HG02938 (cell line): Measurements from ENCODE around the gene BACH1.

Experiments used
- ATAC-seq: cut with Tn5 transposase; IDR thresholded peaks from one replicate; pipeline ENCODE4 v1.9.1; 2021; ENCODE audit warnings: mild to moderate bottlenecking, moderate library complexity; ENCODE audit not compliant: unreplicated experiment

The BACH1 gene

DNA sequence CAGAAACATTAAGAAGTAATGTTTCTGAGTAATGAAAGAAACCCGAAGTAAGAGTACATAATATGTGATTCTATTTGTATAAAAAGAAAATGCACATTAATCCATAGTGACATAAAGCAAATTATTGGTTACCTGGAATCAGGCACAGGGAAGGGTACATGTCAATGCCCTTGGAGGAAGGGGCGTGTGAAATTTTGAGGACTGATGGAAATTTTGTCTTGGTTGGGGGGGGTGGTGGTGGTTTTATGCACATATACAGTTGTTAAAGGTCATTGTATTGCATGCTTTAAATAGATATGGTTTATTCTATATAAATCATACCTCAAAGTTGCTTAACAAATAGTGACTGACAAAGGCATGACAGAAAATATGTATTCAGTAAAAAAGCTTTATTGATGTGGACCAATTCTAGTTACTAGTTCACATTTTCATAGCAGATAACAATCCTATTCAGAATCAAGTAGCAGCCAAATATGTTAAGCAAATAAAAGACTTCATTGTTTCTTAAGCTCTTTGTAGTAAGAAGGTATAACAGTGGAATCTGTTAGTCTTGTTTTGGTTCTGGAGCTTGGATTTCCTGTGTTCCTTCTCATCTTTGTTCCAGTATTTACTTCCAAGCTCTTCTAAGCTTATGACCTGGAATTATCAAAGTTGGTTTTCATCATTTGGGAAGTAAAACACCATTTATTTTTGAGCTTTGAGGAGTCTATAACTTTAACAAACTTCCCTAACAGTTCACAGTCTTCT is 15.1 kb downstream of the BACH1 start:
- ATAC-seq = no peak

DNA sequence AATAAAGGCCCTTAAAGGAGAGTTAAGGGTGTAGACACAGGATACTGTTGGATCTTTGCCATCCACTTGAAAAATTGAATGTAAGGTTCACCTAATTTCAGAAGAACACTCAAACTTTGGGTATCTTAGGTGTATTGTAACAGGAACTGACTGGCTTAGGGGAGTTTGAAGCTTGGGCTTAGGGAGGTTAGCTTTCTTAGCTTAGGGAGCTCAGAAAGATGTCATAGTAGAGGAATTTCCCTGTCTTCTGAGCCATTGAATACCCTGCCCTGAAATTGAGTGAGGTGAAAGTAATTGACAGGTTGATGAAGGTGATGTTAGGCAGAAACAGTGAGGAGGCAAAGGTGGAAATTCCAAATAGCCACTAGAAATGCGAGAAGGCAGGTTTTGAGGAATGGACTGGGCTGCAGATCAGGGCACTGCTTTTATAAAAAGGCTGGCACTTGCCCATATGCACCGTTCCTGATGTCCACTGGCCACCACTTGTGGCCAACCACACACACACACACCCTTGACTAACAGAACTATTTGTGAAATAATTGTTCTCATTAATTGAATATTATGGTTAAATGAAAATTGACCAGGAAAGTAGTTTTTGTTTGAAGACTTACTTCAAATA is 16.5 kb downstream of the BACH1 start:
- ATAC-seq = no peak

DNA sequence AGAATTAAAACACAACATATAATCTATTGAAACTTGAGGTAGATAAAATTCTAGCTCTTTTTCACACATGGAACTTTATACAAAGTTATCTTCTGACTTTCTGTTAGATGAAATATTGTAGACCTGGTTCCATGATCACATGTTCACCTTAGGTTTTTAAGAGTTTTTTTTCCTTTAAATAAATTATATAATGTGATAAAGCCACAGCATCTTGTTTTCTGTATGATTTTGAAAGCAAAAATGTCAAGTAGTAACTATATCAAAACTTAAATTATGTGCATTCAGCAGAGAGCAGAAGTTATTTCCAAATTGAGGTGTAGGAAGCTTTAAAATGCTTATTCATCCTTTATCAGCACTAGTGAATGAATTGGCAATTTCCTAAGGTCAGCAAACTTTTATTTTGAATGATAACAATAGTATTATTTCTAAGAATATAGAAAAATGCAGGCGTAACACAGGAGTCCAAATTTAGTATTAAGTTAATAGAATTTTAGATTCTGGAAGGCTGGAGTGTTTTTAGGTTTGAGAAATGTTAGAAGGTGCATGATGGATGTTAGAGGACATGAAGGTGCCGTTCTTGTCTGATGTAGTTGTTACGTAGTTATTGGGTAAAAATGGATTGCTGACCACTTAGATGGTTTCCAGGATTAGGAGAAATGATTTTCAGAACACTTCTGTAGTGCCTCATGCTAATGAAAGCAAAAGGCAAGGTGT is 17.5 kb downstream of the BACH1 start:
- ATAC-seq = no peak

DNA sequence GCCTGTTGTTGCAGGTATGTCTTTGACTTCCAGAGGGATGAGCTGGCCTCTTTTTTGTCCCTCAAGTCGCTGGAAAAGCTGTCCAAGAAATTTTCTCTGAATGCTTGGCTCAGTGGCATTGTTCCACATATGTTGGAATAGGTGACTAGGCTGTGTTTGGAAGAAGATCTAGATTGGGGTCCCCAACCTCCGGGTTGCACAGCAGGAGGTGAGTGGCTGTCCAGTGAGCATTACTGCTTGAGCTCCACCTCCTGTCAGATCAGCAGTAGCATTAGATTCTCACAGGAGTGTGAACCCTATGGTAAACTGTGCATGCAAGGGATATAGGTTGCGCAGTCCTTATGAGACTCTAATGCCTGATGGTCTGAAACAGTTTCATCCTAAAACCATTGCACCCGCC is 18.1 kb downstream of the BACH1 start:
- no peak for ATAC-seq

DNA sequence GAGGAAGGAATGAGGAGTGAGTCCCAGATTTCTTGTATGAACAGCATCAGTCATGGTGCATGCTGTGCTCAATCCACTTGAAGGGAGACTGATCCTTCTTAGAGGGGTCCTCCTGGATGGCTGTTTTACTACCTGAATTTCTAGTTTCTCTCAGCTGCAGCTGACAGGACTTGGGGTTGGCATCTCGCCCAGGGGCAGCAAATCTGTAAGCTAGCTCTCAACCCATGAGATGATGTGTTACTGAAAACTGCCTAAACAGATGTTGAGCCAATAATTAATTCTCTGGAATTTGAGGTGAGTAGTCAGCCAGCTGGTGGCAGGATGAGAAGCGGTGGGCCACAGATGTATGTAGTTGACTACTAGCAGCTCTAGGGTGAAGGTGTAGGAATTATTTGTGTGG is 19.6 kb downstream of the BACH1 start:
- ATAC-seq = no peak

DNA sequence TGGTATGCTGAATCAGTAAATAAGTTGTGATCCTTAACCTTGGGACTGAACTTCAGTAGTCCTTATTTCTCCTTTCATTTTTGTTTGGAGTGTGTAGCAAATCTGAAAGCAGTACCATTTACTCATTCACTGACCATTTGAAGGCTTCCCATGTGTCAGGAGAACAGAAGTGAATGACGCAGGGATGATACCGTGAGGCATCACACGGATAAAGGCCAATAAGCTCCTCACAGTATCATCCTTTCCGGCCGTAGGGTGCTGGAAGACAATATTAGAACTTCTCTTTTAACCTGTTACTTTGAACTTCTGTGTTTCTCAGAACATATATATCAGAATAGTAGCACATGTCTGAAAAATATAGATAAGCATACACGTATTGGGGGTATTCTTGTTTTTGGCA is 21.3 kb downstream of the BACH1 start:
- ATAC-seq = no peak

DNA sequence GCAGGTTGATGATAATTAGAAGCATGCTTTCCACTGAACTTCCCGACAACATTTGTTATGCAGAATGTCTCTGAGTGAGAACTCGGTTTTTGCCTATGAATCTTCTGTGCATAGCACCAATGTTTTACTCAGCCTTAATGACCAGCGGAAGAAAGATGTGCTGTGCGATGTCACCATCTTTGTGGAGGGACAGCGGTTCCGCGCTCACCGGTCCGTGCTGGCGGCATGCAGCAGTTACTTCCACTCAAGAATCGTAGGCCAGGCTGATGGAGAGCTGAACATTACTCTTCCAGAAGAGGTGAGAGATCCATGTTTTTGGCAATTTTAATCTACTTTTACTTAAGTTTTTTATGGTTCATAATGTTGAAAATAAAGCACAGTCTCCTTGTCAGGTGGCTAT is 22.5 kb downstream of the BACH1 start:
- ATAC-seq = no peak

DNA sequence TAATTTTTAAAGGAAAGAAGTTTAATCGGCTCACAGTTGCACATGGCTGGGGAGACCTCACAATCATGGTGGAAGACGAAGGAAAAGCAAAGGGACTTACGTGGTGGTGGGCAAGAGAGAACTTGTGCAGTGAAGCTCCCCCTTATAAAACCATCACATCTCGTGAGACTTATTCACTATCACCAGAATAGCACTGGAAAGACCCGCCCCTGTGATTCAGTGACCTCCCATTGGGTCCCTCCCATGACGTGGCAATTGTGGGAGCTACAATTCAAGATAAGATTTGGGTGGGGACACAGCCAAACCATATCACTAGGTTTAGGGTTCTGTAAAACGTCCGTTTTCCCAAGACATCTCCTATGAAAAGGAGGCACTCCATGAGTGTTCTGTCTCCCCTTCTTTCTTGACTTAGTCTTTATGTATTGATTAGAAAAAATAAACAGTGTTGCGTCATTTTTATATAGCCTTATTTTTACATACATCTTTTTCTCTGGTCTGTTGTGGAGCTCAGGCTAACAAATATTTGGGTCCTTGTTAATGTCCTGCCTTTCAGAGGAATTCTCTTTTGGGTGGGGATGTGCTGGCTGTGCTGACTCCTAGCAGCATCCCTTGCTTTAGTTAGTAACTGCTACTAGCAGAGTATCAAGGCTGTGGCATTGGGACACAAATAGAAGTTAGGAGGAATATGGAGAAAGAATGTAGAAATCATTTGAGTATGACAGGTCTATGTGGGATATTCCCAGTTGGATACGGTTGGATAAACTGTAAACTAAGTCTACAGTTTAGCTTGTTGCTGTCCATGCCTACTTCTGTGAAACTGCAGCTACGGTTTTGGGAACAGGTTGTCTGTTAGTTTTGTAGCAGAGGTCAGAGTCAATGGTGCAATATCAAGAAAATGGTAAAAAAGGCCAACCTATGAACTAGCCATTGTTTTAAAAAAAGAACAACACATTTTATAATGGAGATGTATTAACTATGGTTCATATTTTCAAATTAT is 23.5 kb downstream of the BACH1 start:
- no peak for ATAC-seq

DNA sequence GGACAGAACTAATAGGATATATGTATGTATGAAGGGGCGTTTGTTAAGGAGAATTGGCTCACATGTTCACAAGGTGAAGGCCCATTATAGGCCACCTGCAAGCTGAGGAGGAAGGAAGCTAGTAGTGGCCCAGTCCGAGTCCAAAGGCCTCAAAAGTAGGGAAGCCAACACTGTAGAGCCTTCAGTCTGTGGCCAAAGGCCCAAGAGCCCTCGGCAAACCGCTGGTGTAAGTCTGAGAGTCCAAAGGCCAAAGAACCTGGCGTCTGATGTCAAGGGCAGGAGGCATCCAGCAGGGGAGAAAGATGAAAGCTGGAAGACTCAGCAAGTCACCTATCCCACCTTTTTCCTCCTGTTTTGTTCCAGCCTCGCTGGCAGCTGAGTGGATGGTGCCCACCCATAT is 24.5 kb downstream of the BACH1 start:
- ATAC-seq = no peak

DNA sequence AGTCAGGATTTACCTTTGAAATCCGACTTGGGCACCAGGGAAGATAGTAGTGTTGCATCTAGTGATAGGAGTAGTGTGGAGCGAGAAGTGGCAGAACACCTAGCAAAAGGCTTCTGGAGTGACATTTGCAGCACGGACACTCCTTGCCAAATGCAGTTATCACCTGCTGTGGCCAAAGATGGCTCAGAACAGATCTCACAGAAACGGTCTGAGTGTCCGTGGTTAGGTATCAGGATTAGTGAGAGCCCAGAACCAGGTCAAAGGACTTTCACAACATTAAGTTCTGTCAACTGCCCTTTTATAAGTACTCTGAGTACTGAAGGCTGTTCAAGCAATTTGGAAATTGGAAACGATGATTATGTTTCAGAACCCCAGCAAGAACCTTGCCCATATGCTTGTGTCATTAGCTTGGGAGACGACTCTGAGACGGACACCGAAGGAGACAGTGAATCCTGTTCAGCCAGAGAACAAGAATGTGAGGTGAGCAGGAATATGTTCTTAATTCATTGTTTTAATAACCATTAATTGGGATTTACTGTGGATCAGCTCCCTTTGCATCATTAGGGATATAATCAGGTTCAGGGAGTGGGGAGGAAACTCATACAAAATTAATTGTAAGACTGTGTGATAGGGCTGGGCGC is 28.3 kb downstream of the BACH1 start:
- no peak for ATAC-seq

DNA sequence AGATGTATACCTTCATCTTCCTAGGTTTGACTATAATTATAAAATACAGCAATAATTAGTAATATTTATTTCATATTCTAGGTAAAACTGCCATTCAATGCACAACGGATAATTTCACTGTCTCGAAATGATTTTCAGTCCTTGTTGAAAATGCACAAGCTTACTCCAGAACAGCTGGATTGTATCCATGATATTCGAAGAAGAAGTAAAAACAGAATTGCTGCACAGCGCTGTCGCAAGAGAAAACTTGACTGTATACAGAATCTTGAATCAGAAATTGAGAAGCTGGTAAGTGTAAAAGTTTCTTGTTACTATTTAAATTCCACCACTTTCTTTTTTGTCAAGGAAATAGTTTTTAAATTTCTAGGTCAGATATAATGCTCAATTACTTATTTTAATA is 30.7 kb downstream of the BACH1 start:
- no peak for ATAC-seq

DNA sequence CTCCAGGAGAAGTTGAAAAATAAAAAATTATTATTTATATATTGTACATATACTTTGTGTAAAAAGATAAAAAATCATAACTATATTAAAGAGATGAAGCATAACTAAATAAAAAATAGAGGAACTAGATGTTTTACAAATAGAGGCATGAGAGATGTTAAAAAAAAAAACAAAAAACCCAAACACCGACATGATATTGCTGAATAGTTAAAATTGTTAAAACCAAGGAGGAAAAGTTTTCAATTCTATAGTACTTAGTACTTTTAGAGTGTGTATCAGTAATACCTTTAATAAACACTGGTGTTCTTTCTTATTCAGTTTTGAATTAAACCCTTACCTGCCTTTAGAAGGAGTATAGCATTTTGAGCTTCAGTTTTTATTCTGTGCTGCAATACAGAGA is 32.1 kb downstream of the BACH1 start:
- no peak for ATAC-seq

DNA sequence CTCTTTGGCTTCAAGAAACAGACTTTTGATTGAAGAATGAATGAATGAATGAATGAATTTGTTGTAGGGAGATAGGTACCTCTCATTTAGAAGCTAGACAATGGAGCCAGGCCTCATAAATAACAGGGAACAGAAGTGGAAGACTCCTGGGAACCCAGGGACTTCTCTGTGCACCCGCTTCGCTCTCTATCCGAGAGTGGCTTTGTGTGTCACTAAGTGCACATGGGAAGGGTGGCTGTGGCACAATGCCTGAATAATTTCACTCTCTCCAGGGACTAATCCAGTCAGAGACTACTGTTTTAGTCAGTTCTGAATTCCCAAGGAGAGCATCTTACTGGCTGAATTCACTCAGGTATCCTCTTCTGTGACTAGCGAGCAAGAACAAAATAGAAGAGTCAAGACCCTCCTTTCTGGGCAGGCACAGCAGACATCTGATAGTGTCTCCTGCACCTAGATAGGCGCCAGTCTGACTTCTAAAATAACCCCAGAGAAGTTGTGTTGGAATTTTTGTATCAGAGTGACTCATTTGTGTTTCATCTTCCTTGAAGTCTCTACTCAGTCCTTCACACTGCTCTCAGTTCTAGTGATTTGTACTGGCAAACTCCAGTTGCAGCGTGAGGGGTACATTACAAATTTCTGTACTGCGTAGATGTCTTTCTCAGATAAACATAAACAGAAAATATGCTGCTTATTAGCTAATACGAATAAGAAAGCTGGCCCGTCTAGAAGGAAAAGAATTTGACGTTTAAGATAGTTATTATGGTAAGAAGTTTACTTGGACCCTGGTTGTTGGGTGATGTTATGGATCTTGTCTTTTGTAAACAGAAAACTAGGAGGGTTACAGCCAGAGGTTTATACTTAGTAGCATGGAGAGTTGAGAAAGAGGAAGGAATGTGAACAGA is 34.0 kb downstream of the BACH1 start:
- no peak for ATAC-seq

DNA sequence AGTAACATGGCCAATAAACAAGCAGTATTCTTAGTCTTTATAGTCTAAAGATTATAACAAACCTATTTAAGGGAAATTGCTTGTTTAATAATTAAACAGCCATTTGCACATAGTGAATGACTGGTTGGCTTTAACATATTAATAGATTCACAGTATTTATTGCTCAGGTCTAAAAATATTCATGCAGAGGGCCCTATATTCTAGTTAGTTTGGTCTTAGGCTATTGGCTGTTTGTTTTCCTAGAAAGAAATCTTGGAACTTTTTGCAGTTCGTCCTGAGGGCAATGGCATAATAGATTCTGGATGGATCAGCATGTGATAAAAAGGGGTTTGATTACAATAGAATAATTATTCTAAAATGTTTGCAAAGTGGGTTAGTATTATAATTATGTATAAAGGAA is 34.7 kb downstream of the BACH1 start:
- no peak for ATAC-seq

DNA sequence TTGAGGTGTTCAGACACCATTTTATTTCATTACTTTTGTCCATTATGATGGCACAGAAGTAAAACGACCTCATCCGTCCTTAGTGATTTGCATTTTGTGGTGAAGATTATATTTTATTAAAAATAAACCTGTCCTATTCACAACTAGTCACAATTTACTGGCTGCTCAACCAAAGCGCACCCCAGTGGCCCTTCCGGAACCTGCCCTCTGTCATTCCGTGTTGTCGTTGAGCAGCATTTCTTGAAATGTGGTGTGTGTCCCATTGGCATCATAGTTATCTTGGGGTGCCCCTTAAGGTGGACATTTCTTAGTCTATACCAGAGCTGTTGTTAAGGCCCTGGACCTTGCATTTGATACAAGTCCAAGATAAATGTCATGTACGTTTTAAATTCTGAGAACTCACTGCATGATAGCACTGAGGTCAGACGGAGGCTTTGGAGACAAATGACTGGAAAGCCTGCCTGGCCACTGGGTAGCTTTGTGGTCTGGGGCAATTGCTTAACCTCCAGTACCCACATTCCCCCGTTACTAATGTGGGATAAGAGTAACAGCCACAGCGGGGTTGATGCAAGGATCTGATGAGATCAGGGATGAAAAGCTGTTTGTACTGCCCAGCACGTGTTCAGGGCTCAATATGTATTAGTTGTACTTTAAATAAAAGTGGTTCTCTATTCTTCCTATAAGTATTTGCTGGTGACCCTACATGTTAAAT is 36.2 kb downstream of the BACH1 start:
- no peak for ATAC-seq

DNA sequence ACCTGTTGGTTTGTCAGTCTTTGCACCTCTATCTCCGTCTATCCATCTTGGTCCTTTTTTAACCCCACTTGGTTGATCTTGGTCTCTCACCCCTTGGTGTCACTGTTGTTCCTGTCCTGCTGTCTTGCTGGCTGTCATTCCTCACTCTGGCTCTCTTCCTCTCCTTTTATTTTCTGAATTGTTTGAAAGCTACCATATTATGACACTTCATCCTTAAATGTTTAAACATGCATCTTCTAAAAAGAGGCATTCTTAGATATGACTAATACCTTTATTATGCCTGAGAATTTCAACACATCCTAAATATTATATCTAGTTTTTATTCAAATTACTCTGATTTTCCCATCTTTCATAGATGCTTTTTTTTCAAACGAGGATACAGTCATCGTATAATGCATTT is 37.0 kb downstream of the BACH1 start:
- no peak for ATAC-seq

DNA sequence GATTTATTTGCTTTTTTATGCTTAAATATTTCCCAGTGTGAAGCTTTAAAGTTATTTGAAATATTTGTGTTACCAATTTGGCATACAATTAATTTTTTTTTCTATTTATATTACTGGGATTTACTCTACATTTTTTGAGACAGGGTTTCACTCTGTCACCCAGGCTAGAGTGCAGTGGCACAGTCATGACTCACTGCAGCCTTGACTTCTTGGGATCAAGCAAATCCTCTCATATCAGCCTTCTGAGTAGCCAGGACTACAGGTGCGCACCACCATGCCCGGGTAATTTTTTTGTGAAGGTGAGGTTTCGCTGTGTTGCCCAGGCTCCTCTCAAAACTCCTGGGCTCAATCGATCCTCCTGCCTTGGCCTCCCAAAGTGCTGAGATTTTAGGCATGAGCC is 39.5 kb downstream of the BACH1 start:
- ATAC-seq = no peak

DNA sequence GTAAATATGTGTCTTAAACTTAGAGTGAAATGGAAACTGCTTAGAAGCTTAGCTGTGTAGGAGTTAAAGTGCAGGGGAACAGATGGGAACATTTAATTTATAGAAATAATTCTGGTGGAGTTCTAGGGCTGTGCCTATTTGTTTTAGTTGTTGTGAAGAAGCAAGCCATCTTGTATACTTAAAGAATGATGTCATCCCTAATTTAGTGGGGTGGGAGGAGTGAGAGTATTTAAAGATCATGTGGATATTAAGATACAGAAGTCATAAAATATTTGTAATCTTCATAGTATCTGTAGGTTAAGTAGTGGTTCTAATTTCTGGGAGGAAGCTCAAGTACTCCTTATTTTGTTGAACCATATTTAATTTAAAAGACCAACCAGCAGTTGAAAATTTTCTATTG is 41.5 kb downstream of the BACH1 start:
- ATAC-seq = no peak

DNA sequence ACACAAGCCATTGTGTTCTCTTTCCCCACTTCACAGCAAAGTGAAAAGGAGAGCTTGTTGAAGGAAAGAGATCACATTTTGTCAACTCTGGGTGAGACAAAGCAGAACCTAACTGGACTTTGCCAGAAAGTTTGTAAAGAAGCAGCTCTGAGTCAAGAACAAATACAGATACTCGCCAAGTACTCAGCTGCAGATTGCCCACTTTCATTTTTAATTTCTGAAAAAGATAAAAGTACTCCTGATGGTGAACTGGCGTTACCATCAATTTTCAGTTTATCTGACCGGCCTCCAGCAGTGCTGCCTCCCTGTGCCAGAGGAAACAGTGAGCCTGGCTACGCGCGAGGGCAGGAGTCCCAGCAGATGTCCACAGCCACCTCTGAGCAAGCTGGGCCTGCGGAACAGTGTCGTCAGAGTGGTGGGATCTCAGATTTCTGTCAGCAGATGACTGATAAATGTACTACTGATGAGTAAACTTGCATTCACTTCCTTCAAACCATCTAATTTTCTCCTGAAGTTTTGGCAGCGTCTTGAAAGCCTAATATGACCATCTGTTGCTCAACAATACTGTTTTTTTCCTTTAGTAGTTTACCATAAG is 43.7 kb downstream of the BACH1 start:
- no peak for ATAC-seq
